ENCODE measurements around the gene CDH12. TPM values are rescaled to one million over a fixed set of nuclear protein-coding genes. Genes with fewer than 3 reads are reported as not detected.

The CDH12 gene
- polyA plus RNA-seq, 2 of the 4 experiments (the other 2 are of a cell fraction), result 0.04 TPM; not detected in 1

- H3K4me1 ChIP-seq, result no peaks in the 10 kb centered on the region
- ChIA-PET POLR2A (no interaction called here), CTCF (no interaction called here)
- no peak overlapping the region for H3K4me3 ChIP-seq
- DNase-seq (ENCODE audit: low read depth in 1 of 2, low spot score in 1 of 2), result no peak
- 8% methylated on average over 6 of the region's 6 CpGs for WGBS (ENCODE audit: missing lambda C conversion rate)
- no peak for FAIRE-seq
- H3K4me2 ChIP-seq, result no peak overlapping the region
- TF ChIP-seq JUNB (IDR thresholded peaks at IDR 0.05) (no peak), POLR2AphosphoS2 (conservative IDR thresholded peaks at IDR 0.05; ENCODE audit: low read length) (no peak), HOXB5 (CRISPR knock-in tag; IDR thresholded peaks at IDR 0.05) (no peak), CBX2 (IDR thresholded peaks at IDR 0.05; ENCODE audit: borderline replicate concordance, low read depth) (no peak), NR3C1 (IDR thresholded peaks at IDR 0.05) (no peak), ZFP36 (IDR thresholded peaks at IDR 0.05; ENCODE audit: borderline replicate concordance, partially characterized antibody) (no peak), GATA3 (IDR thresholded peaks at IDR 0.05; ENCODE audit: borderline replicate concordance) (no peak), ESRRA (IDR thresholded peaks at IDR 0.05; ENCODE audit: borderline replicate concordance, low read length) (no peak), HES2 (IDR thresholded peaks at IDR 0.05) (no peak), RAD21 (conservative IDR thresholded peaks at IDR 0.05 in 1 of 2, IDR thresholded peaks at IDR 0.05 in 1 of 2) (no peak), CHD4 (IDR thresholded peaks at IDR 0.05; ENCODE audit: borderline replicate concordance) (no peak), RCOR1 (IDR thresholded peaks at IDR 0.05; ENCODE audit: low read depth, low read length) (no peak), EP300 (IDR thresholded peaks at IDR 0.05) (no peak), KDM5A (IDR thresholded peaks at IDR 0.05) (no peak), HOXA7 (CRISPR knock-in tag; IDR thresholded peaks at IDR 0.05) (no peak), FOSB (CRISPR knock-in tag; IDR thresholded peaks at IDR 0.05) (no peak), MYC (IDR thresholded peaks at IDR 0.05; ENCODE audit: borderline replicate concordance, low read length) (no peak), FOSL2 (IDR thresholded peaks at IDR 0.05) (no peak), FOSL2 (CRISPR knock-in tag; IDR thresholded peaks at IDR 0.05) (no peak)
- no peaks in the 10 kb centered on the region for H3K9me3 ChIP-seq
- no peak overlapping the region for H3K27ac ChIP-seq
- ATAC-seq, result no peak
Measured at GRCh38 chr5:22557251-22557650, 295.9 kb downstream of the CDH12 start.

DNA sequence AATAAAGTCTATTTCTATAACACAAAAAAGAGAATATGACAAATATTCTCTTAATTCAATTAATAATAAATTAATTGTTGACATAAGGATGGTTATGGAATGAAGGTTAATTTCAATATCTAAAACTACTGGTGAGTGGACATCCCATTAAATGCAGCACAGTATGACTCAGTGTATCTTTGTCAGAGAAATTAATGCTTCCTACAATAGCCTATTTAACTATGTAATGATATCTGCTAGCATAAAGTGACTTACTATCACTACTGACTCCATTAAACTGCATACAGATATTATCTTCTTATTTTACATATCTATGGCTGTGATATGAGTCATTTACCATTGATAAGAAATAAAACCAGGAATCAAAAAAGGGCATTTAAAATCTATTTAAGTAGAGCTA is 298.7 kb downstream of the CDH12 start:
- ChIA-PET POLR2A (no interaction called here), CTCF (no interaction called here)
- TF ChIP-seq CHD2 (IDR thresholded peaks at IDR 0.05; ENCODE audit: low read length, partially characterized antibody) (no peak), MYC (IDR thresholded peaks at IDR 0.05; ENCODE audit: borderline replicate concordance, low read length) (no peak), RARB (CRISPR knock-in tag; IDR thresholded peaks at IDR 0.05) (no peak), FOSB (CRISPR knock-in tag; IDR thresholded peaks at IDR 0.05) (no peak), FOXS1 (CRISPR knock-in tag; IDR thresholded peaks at IDR 0.05) (no peak), HOXA7 (CRISPR knock-in tag; IDR thresholded peaks at IDR 0.05) (no peak), EHMT2 (IDR thresholded peaks at IDR 0.05; ENCODE audit: low read depth) (no peak), MAFK (IDR thresholded peaks at IDR 0.05; ENCODE audit: partially characterized antibody) (no peak), SMC3 (IDR thresholded peaks at IDR 0.05) (no peak), KDM5A (IDR thresholded peaks at IDR 0.05) (no peak), CHD4 (IDR thresholded peaks at IDR 0.05; ENCODE audit: borderline replicate concordance) (no peak), KDM1A (IDR thresholded peaks at IDR 0.05; ENCODE audit: low read depth) (no peak), HOXB13 (CRISPR knock-in tag; IDR thresholded peaks at IDR 0.05; ENCODE audit: low read depth) (no peak), CBX8 (IDR thresholded peaks at IDR 0.05) (no peak), ESRRA (IDR thresholded peaks at IDR 0.05; ENCODE audit: borderline replicate concordance, low read length) (no peak), POLR2AphosphoS2 (conservative IDR thresholded peaks at IDR 0.05; ENCODE audit: low read length) (no peak), TFCP2L1 (CRISPR knock-in tag; IDR thresholded peaks at IDR 0.05) (no peak)
- TF ChIP-seq, protein P1, sequence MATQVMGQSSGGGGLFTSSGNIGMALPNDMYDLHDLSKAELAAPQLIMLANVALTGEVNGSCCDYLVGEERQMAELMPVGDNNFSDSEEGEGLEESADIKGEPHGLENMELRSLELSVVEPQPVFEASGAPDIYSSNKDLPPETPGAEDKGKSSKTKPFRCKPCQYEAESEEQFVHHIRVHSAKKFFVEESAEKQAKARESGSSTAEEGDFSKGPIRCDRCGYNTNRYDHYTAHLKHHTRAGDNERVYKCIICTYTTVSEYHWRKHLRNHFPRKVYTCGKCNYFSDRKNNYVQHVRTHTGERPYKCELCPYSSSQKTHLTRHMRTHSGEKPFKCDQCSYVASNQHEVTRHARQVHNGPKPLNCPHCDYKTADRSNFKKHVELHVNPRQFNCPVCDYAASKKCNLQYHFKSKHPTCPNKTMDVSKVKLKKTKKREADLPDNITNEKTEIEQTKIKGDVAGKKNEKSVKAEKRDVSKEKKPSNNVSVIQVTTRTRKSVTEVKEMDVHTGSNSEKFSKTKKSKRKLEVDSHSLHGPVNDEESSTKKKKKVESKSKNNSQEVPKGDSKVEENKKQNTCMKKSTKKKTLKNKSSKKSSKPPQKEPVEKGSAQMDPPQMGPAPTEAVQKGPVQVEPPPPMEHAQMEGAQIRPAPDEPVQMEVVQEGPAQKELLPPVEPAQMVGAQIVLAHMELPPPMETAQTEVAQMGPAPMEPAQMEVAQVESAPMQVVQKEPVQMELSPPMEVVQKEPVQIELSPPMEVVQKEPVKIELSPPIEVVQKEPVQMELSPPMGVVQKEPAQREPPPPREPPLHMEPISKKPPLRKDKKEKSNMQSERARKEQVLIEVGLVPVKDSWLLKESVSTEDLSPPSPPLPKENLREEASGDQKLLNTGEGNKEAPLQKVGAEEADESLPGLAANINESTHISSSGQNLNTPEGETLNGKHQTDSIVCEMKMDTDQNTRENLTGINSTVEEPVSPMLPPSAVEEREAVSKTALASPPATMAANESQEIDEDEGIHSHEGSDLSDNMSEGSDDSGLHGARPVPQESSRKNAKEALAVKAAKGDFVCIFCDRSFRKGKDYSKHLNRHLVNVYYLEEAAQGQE (IDR thresholded peaks at IDR 0.05), result no peak
- TF ChIP-seq, protein P2, sequence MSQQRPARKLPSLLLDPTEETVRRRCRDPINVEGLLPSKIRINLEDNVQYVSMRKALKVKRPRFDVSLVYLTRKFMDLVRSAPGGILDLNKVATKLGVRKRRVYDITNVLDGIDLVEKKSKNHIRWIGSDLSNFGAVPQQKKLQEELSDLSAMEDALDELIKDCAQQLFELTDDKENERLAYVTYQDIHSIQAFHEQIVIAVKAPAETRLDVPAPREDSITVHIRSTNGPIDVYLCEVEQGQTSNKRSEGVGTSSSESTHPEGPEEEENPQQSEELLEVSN (IDR thresholded peaks at IDR 0.05; ENCODE audit: borderline replicate concordance, low read depth), result no peak
- no peak overlapping the region for H3K27ac ChIP-seq
- no peak overlapping the region for H3K4me2 ChIP-seq
- no peak for FAIRE-seq
- H3K4me1 ChIP-seq, result no peaks in the 10 kb centered on the region
- no peaks in the 10 kb centered on the region for H3K9me3 ChIP-seq
- no peak for DNase-seq (ENCODE audit: low read depth in 1 of 2, low spot score in 1 of 2)
- no peak overlapping the region for H3K4me3 ChIP-seq
- ATAC-seq, result no peak
